ENCODE data around the gene AP4S1.
"Not testable (repeated sequence)": the region's sequence is repeated elsewhere in the genome, so short reads cannot be mapped to it uniquely, and the experiment has no call there.

The AP4S1 gene

GRCh38 chr14:31085027-31085426 is 59.6 kb downstream of the AP4S1 start:
- no peak for DNase-seq (ENCODE audit: low spot score)

- DNase-seq (ENCODE audit: low spot score) = not testable (repeated sequence)
Observed at GRCh38 chr14:31086466-31086865, 61.0 kb downstream of the AP4S1 start.

- DNase-seq (ENCODE audit: low spot score) = no peak
Observed at GRCh38 chr14:31090883-31091764, 65.7 kb downstream of the AP4S1 start.

- no peak for DNase-seq (ENCODE audit: low spot score)
Observed at GRCh38 chr14:31092160-31092708, 66.8 kb downstream of the AP4S1 start.

- DNase-seq (ENCODE audit: low spot score) = not testable (repeated sequence)
Observed at GRCh38 chr14:31093884-31094839, 68.7 kb downstream of the AP4S1 start.

GRCh38 chr14:31095817-31096216 is 70.4 kb downstream of the AP4S1 start:
- DNase-seq (ENCODE audit: low spot score) = not testable (repeated sequence)

- DNase-seq (ENCODE audit: low spot score) = no peak
Observed at GRCh38 chr14:31096255-31096654, 70.8 kb downstream of the AP4S1 start.

- no peak for DNase-seq (ENCODE audit: low spot score)
Observed at GRCh38 chr14:31097081-31097480, 71.6 kb downstream of the AP4S1 start.

GRCh38 chr14:31106768-31107167 is 81.3 kb downstream of the AP4S1 start:
- no peak for DNase-seq (ENCODE audit: low spot score)

- no peak for DNase-seq (ENCODE audit: low spot score)
Observed at GRCh38 chr14:31109257-31109656, 83.8 kb downstream of the AP4S1 start.

- DNase-seq (ENCODE audit: low spot score) = no peak
Observed at GRCh38 chr14:31110872-31111271, 85.4 kb downstream of the AP4S1 start.

- DNase-seq (ENCODE audit: low spot score) = no peak
Observed at GRCh38 chr14:31113794-31114193, 88.3 kb downstream of the AP4S1 start.

GRCh38 chr14:31118892-31119291 is 93.4 kb downstream of the AP4S1 start:
- DNase-seq (ENCODE audit: low spot score) = no peak

- DNase-seq (ENCODE audit: low spot score) = no peak
Observed at GRCh38 chr14:31122098-31122611, 96.7 kb downstream of the AP4S1 start.

GRCh38 chr14:31122921-31123320 is 97.5 kb downstream of the AP4S1 start:
- no peak for DNase-seq (ENCODE audit: low spot score)

GRCh38 chr14:31124197-31124596 is 98.7 kb downstream of the AP4S1 start:
- no peak for DNase-seq (ENCODE audit: low spot score)

- DNase-seq (ENCODE audit: low spot score) = no peak
Observed at GRCh38 chr14:31125231-31125630, 99.8 kb downstream of the AP4S1 start.

- no peak for DNase-seq (ENCODE audit: low spot score)
Observed at GRCh38 chr14:31126680-31127079, 101.2 kb downstream of the AP4S1 start.

GRCh38 chr14:31127690-31128089 is 102.2 kb downstream of the AP4S1 start:
- no peak for DNase-seq (ENCODE audit: low spot score)

GRCh38 chr14:31128601-31129526 is 103.4 kb downstream of the AP4S1 start:
- no peak for DNase-seq (ENCODE audit: low spot score)

- DNase-seq (ENCODE audit: low spot score) = no peak
Observed at GRCh38 chr14:31133133-31133532, 107.7 kb downstream of the AP4S1 start.
